C4-2B (cell line): ENCODE measurements around the gene SMIM35.

Source experiments
- ZFX ChIP-seq: fragments of 450-650 bp; IDR thresholded peaks from 2 replicates; pipeline ENCODE4 v1.6.1; 2017
- TF ChIP-seq, protein P1 (sequence below): fragments of 450-650 bp; conservative IDR thresholded peaks from 2 replicates; pipeline ENCODE4 v1.5.1; 2017; ENCODE audit warnings: mild to moderate bottlenecking

- TF ChIP-seq, protein P1, sequence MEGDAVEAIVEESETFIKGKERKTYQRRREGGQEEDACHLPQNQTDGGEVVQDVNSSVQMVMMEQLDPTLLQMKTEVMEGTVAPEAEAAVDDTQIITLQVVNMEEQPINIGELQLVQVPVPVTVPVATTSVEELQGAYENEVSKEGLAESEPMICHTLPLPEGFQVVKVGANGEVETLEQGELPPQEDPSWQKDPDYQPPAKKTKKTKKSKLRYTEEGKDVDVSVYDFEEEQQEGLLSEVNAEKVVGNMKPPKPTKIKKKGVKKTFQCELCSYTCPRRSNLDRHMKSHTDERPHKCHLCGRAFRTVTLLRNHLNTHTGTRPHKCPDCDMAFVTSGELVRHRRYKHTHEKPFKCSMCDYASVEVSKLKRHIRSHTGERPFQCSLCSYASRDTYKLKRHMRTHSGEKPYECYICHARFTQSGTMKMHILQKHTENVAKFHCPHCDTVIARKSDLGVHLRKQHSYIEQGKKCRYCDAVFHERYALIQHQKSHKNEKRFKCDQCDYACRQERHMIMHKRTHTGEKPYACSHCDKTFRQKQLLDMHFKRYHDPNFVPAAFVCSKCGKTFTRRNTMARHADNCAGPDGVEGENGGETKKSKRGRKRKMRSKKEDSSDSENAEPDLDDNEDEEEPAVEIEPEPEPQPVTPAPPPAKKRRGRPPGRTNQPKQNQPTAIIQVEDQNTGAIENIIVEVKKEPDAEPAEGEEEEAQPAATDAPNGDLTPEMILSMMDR: no peak
- TF ChIP-seq ZFX: no peak
Observed at GRCh38 chr11:118074785-118075184, 12.0 kb downstream of the SMIM35 start.
